Measurements from ENCODE around the gene MEGF11. TPM values are rescaled to one million over a fixed set of nuclear protein-coding genes. Genes with fewer than 3 reads are reported as not detected.

The MEGF11 gene
- polyA plus RNA-seq, 1 of the 3 experiments (the other 2 are of a cell fraction): not detected

DNA sequence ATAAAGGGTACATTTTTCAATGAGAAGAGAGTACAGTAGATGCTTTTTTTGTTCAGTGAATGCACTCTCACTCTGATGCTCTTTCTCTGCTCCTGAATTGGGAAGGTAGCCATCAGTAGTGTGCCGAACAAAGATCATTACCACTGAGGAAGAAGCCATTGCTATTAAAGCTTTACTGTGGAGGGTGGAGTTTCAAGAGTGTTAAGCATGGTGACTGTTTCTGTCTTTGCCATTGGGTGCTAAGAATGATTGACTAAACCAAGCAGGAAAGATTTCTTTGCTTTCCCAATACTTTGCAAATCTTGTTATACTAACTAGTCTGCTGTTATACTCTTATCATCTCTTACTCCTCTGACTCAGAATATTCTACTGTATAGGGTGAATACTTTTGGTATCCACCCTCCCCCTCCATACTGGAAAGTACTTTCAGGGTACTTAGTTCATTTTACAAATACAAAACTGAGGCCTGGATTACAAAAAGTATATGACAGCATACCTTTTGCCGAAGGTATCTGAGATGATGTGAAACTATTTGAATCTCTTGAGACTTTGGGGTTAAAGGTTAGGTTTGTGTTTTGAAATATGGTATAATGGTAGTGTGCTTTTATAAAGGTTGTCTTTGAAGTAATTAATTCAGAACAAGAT lies 382.5 kb downstream of the MEGF11 start:
- peak overlapping the region; percentile 56 for H2AFZ ChIP-seq (ENCODE audit: low read depth)
- DNase-seq: peak; percentile 38
- no peaks in the 10 kb centered on the region for H3K9me2 ChIP-seq
- ChIA-PET POLR2A (interaction anchor here (0.9 kb wide), 1 partner anchor 260 kb away, joined by 3 read pairs; the partner anchor contains the start of gene INTS14), CTCF (interaction anchor here (1.3 to 5.0 kb wide), 5 partner anchors 9 to 232 kb away, joined by 3 to 23 read pairs (median 6); no protein-coding TSS in a partner anchor)
- peak overlapping the region; percentile 91 to 93 for H3K27ac ChIP-seq (ENCODE audit: low read depth in 2 of 2, low read length in 1 of 2)
- peaks cover 67% of the 10 kb centered on the region for H3K79me2 ChIP-seq (ENCODE audit: insufficient read depth)
- peak overlapping the region; percentile 97 for H3K4me2 ChIP-seq
- 24% methylated on average over 2 of the region's 2 CpGs for WGBS (ENCODE audit: low lambda C conversion rate)
- peaks cover 0 to 5% of the 10 kb centered on the region in 2 experiments; a peak in 2 of 4 replicates for H3K4me1 ChIP-seq (ENCODE audit: control insufficient read depth in 1 of 2, insufficient read depth in 2 of 2, low read depth in 1 of 2, low read length in 1 of 2)
- H3K9ac ChIP-seq: peak overlapping the region; percentile 95; the same call in 1 of the 2 replicates
- peaks cover 7 to 12% of the 10 kb centered on the region in 2 experiments for H3K36me3 ChIP-seq (replicated peaks in 1 of 2; ENCODE audit: control insufficient read depth in 1 of 2, insufficient read depth in 2 of 2, low read length in 1 of 2)
- H3K9me3 ChIP-seq: no peaks in the 10 kb centered on the region
- TF ChIP-seq MEF2A (IDR thresholded peaks at IDR 0.05; ENCODE audit: borderline replicate concordance, low read depth) (no peak), RAD21 (IDR thresholded peaks at IDR 0.05; ENCODE audit: low read length) (no peak), FOXJ3 (CRISPR knock-in tag; IDR thresholded peaks at IDR 0.05) (no peak), ELF1 (IDR thresholded peaks at IDR 0.05) (no peak), TCF12 (IDR thresholded peaks at IDR 0.05) (no peak), GABPA (IDR thresholded peaks at IDR 0.05; ENCODE audit: low read depth) (no peak), POLR2AphosphoS5 (IDR thresholded peaks at IDR 0.05; ENCODE audit: low read depth, low read length) (no peak), FOSL2 (IDR thresholded peaks at IDR 0.05; ENCODE audit: borderline replicate concordance, low read depth) (no peak), TEAD4 (IDR thresholded peaks at IDR 0.05; ENCODE audit: borderline replicate concordance, insufficient read depth) (no peak), GATA2 (CRISPR knock-in tag; IDR thresholded peaks at IDR 0.05) (no peak)
- TF ChIP-seq, protein P1, sequence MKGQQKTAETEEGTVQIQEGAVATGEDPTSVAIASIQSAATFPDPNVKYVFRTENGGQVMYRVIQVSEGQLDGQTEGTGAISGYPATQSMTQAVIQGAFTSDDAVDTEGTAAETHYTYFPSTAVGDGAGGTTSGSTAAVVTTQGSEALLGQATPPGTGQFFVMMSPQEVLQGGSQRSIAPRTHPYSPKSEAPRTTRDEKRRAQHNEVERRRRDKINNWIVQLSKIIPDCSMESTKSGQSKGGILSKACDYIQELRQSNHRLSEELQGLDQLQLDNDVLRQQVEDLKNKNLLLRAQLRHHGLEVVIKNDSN (IDR thresholded peaks at IDR 0.05; ENCODE audit: borderline replicate concordance, low read depth): no peak
- TF ChIP-seq, protein P2, sequence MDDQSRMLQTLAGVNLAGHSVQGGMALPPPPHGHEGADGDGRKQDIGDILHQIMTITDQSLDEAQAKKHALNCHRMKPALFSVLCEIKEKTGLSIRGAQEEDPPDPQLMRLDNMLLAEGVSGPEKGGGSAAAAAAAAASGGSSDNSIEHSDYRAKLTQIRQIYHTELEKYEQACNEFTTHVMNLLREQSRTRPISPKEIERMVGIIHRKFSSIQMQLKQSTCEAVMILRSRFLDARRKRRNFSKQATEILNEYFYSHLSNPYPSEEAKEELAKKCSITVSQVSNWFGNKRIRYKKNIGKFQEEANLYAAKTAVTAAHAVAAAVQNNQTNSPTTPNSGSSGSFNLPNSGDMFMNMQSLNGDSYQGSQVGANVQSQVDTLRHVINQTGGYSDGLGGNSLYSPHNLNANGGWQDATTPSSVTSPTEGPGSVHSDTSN (IDR thresholded peaks at IDR 0.05): no peak
- no peaks in the 10 kb centered on the region for H3K27me3 ChIP-seq (ENCODE audit: insufficient read depth)
- peaks cover 13% of the 10 kb centered on the region for H3F3A ChIP-seq (replicated peaks; ENCODE audit: insufficient read depth)
- H3K4me3 ChIP-seq (ENCODE audit: low read depth in 2 of 2, low read length in 1 of 2): peak overlapping the region; percentile 80 to 97
- peaks cover 41% of the 10 kb centered on the region for H4K20me1 ChIP-seq (ENCODE audit: insufficient read depth)

DNA sequence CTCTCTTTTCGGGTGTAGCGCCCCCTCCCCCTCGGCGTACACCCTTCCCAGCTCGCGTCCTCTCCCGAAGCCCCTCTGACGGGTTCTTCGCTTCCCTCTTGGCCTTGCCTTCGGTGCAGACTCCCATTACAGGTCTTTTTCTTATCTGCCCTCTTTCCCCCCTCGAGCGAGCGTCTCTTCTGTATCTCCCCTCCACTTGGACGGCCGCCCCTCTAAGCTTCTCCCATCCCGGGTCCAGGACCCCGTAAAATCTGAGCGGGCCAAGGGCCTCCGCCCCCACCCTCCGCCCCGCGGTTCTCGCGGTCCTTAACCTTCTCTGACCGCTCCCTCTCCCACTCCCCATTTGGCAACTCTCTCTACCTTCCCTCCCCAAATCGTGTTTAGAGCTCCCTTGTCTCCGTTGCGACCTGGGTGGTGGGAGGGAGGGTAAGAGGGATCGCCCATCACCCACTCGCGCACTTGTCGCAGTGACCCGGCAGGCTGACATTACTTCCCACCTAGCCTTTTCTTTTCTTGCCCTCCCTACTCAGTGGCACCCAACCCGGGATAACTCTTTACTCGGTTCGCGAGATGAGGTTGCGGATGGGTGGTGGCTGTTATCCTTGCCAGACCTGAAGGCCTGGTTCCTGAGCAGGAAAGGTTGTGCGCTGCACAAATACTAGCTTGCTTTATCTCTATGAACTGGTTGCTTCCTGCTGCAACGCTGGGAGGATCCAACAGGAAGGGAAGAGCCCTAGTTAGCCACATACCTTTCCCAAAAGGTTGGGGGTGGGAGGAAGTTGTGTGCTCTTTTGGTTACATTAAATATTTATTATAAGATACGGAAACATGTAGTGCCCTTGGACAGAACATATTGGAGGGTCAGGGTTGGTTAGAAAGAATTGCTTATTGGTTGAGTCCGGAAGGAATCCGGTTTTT lies 383.3 kb downstream of the MEGF11 start:
- DNase-seq: peak; percentile 59
- H3K27ac ChIP-seq (ENCODE audit: low read depth in 2 of 2, low read length in 1 of 2): peak overlapping the region; percentile 91 to 93
- peaks cover 3 to 5% of the 10 kb centered on the region in 2 experiments for H3K36me3 ChIP-seq (replicated peaks in 1 of 2; ENCODE audit: control insufficient read depth in 1 of 2, insufficient read depth in 2 of 2, low read length in 1 of 2)
- H3K27me3 ChIP-seq (ENCODE audit: insufficient read depth): no peaks in the 10 kb centered on the region
- under 1% methylated on average over 43 of the region's 43 CpGs for WGBS (ENCODE audit: low lambda C conversion rate)
- H2AFZ ChIP-seq (ENCODE audit: low read depth): peak overlapping the region; percentile 76
- peaks cover 13% of the 10 kb centered on the region for H3F3A ChIP-seq (replicated peaks; ENCODE audit: insufficient read depth)
- TF ChIP-seq RCOR1 (IDR thresholded peaks at IDR 0.05; ENCODE audit: low read length) (no peak), GATA2 (CRISPR knock-in tag; IDR thresholded peaks at IDR 0.05) (peak; percentile 31; the same call in 1 of the 2 replicates), TCF12 (IDR thresholded peaks at IDR 0.05) (no peak), POLR2AphosphoS5 (IDR thresholded peaks at IDR 0.05; ENCODE audit: low read depth, low read length) (0 out of 2 replicates have a peak, but pooled peaks have one; percentile 8), GABPA (IDR thresholded peaks at IDR 0.05; ENCODE audit: low read depth) (peak; percentile 24; the same call in 1 of the 2 replicates), NRF1 (IDR thresholded peaks at IDR 0.05; ENCODE audit: low read depth, low read length) (no peak), NFIC (IDR thresholded peaks at IDR 0.05; ENCODE audit: borderline replicate concordance) (no peak), FOXJ3 (CRISPR knock-in tag; IDR thresholded peaks at IDR 0.05) (no peak), MXI1 (IDR thresholded peaks at IDR 0.05; ENCODE audit: low read depth, low read length) (no peak; the same call in 1 of the 2 replicates)
- TF ChIP-seq, protein P3, sequence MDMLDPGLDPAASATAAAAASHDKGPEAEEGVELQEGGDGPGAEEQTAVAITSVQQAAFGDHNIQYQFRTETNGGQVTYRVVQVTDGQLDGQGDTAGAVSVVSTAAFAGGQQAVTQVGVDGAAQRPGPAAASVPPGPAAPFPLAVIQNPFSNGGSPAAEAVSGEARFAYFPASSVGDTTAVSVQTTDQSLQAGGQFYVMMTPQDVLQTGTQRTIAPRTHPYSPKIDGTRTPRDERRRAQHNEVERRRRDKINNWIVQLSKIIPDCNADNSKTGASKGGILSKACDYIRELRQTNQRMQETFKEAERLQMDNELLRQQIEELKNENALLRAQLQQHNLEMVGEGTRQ (IDR thresholded peaks at IDR 0.05; ENCODE audit: borderline replicate concordance, low read depth, low read length): no peak
- TF ChIP-seq, protein P4, sequence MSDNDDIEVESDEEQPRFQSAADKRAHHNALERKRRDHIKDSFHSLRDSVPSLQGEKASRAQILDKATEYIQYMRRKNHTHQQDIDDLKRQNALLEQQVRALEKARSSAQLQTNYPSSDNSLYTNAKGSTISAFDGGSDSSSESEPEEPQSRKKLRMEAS (IDR thresholded peaks at IDR 0.05; ENCODE audit: low read depth): no peak
- H3K79me2 ChIP-seq (ENCODE audit: insufficient read depth): peaks cover 59% of the 10 kb centered on the region
- POLR2A ChIA-PET: interaction anchor here (0.6 to 2.4 kb wide), 14 partner anchors 11 to 839 kb away, joined by 3 to 15 read pairs (median 3); partner anchors contain the start of genes DENND4A and INTS14
- H3K4me1 ChIP-seq (ENCODE audit: control insufficient read depth in 1 of 2, insufficient read depth in 2 of 2, low read depth in 1 of 2, low read length in 1 of 2): peaks cover 0 to 5% of the 10 kb centered on the region in 2 experiments; a peak in 2 of 4 replicates
- H3K9ac ChIP-seq: peak overlapping the region; percentile 95
- peak overlapping the region; percentile 80 to 97 for H3K4me3 ChIP-seq (ENCODE audit: low read depth in 2 of 2, low read length in 1 of 2)
- peaks cover 33% of the 10 kb centered on the region for H4K20me1 ChIP-seq (ENCODE audit: insufficient read depth)
- no peaks in the 10 kb centered on the region for H3K9me2 ChIP-seq
- peak overlapping the region; percentile 97 for H3K4me2 ChIP-seq
- CTCF ChIA-PET: interaction anchor here (0.6 to 5.0 kb wide), 20 partner anchors 10 to 1696 kb away, joined by 3 to 23 read pairs (median 3); partner anchors contain the start of gene SNAPC5
- H3K9me3 ChIP-seq: no peaks in the 10 kb centered on the region
